Loucy (cell line): ENCODE results near the gene CHST10.

ENCODE experiments used
- H2AFZ ChIP-seq: fragments of 200-600 bp; sonication (generic); 2 replicates; pipeline ENCODE4 v1.6.0; 2016; ENCODE audit warnings: antibody characterized with exemption, mild to moderate bottlenecking, low read length, moderate library complexity
- H3F3A ChIP-seq: fragments of 200-600 bp; 2 replicates; pipeline ENCODE4 v1.6.0; 2016; ENCODE audit warnings: antibody characterized with exemption, low read depth, mild to moderate bottlenecking
- H3K27me3 ChIP-seq: fragments of 200-600 bp; sonication (generic); 2 replicates; pipeline ENCODE4 v1.6.1; 2014; ENCODE audit warnings: low read length, mild to moderate bottlenecking; ENCODE audit not compliant: insufficient read depth, poor library complexity, severe bottlenecking
- H3K36me3 ChIP-seq: fragments of 200-600 bp; sonication (generic); 2 replicates; pipeline ENCODE4 v1.6.1; 2016; ENCODE audit warnings: low read length; ENCODE audit not compliant: insufficient read depth
- H3K4me1 ChIP-seq: fragments of 200-600 bp; sonication (generic); 2 replicates; pipeline ENCODE4 v1.5.1; 2014; ENCODE audit warnings: low read length, mild to moderate bottlenecking; ENCODE audit not compliant: insufficient read depth, poor library complexity, severe bottlenecking
- H3K4me2 ChIP-seq: fragments of 200-600 bp; sonication (generic); 2 replicates; pipeline ENCODE4 v1.6.0; 2014; ENCODE audit warnings: antibody characterized with exemption, low read length, low read depth, mild to moderate bottlenecking; ENCODE audit not compliant: poor library complexity, severe bottlenecking
- H3K4me3 ChIP-seq: fragments of 200-600 bp; sonication (generic); 2 replicates; pipeline ENCODE4 v1.5.1; 2014; ENCODE audit warnings: low read length, mild to moderate bottlenecking, mixed read lengths; ENCODE audit not compliant: poor library complexity, severe bottlenecking
- H3K79me2 ChIP-seq: fragments of 200-600 bp; sonication (generic); 2 replicates; pipeline ENCODE4 v1.6.1; 2014; ENCODE audit warnings: low read length; ENCODE audit not compliant: insufficient read depth
- H3K9ac ChIP-seq: fragments of 200-600 bp; sonication (generic); 2 replicates; pipeline ENCODE4 v1.6.0; 2014; ENCODE audit warnings: mild to moderate bottlenecking, low read depth, low read length, moderate library complexity; ENCODE audit not compliant: poor library complexity, severe bottlenecking
- H3K9me2 ChIP-seq: fragments of 200-600 bp; sonication (generic); replicated peaks from 2 replicates; pipeline ENCODE4 v1.6.1; 2016; ENCODE audit warnings: low read depth, low read length, mixed read lengths
- H3K9me3 ChIP-seq: fragments of 200-600 bp; sonication (generic); 2 replicates; pipeline ENCODE4 v1.6.1; 2014; ENCODE audit warnings: mild to moderate bottlenecking, antibody characterized with exemption, low read length, low read depth; ENCODE audit not compliant: insufficient read depth
- H4K20me1 ChIP-seq: fragments of 200-600 bp; sonication (generic); 2 replicates; pipeline ENCODE4 v1.6.0; 2014; ENCODE audit warnings: antibody characterized with exemption, low read length, mild to moderate bottlenecking; ENCODE audit not compliant: insufficient read depth, poor library complexity, severe bottlenecking
- CTCF ChIP-seq: fragments of 200-600 bp; sonication (generic); conservative IDR thresholded peaks from 2 replicates; pipeline ENCODE4 v1.5.1; 2014; ENCODE audit warnings: mild to moderate bottlenecking, antibody characterized with exemption, low read length
- EZH2phosphoT487 ChIP-seq: fragments of 200-600 bp; IDR thresholded peaks from 2 replicates; pipeline ENCODE4 v1.6.1; 2018; ENCODE audit warnings: antibody characterized with exemption, mild to moderate bottlenecking, moderate library complexity, borderline replicate concordance

The CHST10 gene

GRCh38 chr2:100381240-100381639 is 36.2 kb downstream of the CHST10 start:
- Histone ChIP-seq H3K9me3 (no peaks in the 10 kb centered on the region), H3K4me1 (no peaks in the 10 kb centered on the region), H2AFZ (no peak overlapping the region), H3K9me2 (no peaks in the 10 kb centered on the region), H3K36me3 (no peaks in the 10 kb centered on the region), H3F3A (no peaks in the 10 kb centered on the region), H4K20me1 (no peaks in the 10 kb centered on the region), H3K79me2 (no peaks in the 10 kb centered on the region), H3K27me3 (no peaks in the 10 kb centered on the region), H3K4me3 (no peak overlapping the region), H3K9ac (no peak overlapping the region), H3K4me2 (no peak overlapping the region)
- TF ChIP-seq CTCF (peak; percentile 98), EZH2phosphoT487 (no peak)

- H4K20me1 ChIP-seq: no peaks in the 10 kb centered on the region
- no peak overlapping the region for H2AFZ ChIP-seq
- H3K79me2 ChIP-seq: no peaks in the 10 kb centered on the region
- H3K9me3 ChIP-seq: no peaks in the 10 kb centered on the region
- no peaks in the 10 kb centered on the region for H3K9me2 ChIP-seq
- no peaks in the 10 kb centered on the region for H3K27me3 ChIP-seq
- no peak overlapping the region for H3K9ac ChIP-seq
- no peaks in the 10 kb centered on the region for H3F3A ChIP-seq
- TF ChIP-seq EZH2phosphoT487: no peak
- no peak for TF ChIP-seq CTCF
- H3K36me3 ChIP-seq: no peaks in the 10 kb centered on the region
- H3K4me2 ChIP-seq: no peak overlapping the region
- no peaks in the 10 kb centered on the region for H3K4me1 ChIP-seq
- H3K4me3 ChIP-seq: no peak overlapping the region
Observed at GRCh38 chr2:100380681-100381080, 36.8 kb downstream of the CHST10 start.

- Histone ChIP-seq H3K9ac (no peak overlapping the region), H3K79me2 (no peaks in the 10 kb centered on the region), H3K27me3 (no peaks in the 10 kb centered on the region), H4K20me1 (no peaks in the 10 kb centered on the region), H3K9me3 (no peaks in the 10 kb centered on the region), H3F3A (no peaks in the 10 kb centered on the region), H2AFZ (no peak overlapping the region), H3K4me1 (no peaks in the 10 kb centered on the region), H3K4me3 (no peak overlapping the region), H3K36me3 (no peaks in the 10 kb centered on the region), H3K4me2 (no peak overlapping the region), H3K9me2 (no peaks in the 10 kb centered on the region)
- TF ChIP-seq CTCF (no peak), EZH2phosphoT487 (no peak)
Observed at GRCh38 chr2:100376836-100377235, 40.6 kb downstream of the CHST10 start.
